Suprapubic skin (tissue), 4 donors: ENCODE results near the gene HNRNPLL. TPM values are rescaled to one million over a fixed set of nuclear protein-coding genes. Genes with fewer than 3 reads are reported as not detected.
"Not testable (repeated sequence)": the region's sequence is repeated elsewhere in the genome, so short reads cannot be mapped to it uniquely, and the experiment has no call there.

Experiments used
- DNase-seq, 2 donors: peaks; one replicate each; pipeline ENCODE4 v3.0.0-alpha.2; 2019; ENCODE audit warnings: low spot score in 2 of 2
- H3K27ac ChIP-seq: fragments of 200-600 bp; sonication (generic); one replicate; pipeline ENCODE4 v1.5.1; 2019
- H3K27me3 ChIP-seq: fragments of 200-600 bp; sonication (generic); one replicate; pipeline ENCODE4 v1.5.1; 2019
- H3K36me3 ChIP-seq: fragments of 200-600 bp; sonication (generic); one replicate; pipeline ENCODE4 v1.5.1; 2019
- H3K4me1 ChIP-seq: fragments of 200-600 bp; sonication (generic); one replicate; pipeline ENCODE4 v1.5.1; 2019
- H3K4me3 ChIP-seq: fragments of 200-600 bp; sonication (generic); one replicate; pipeline ENCODE4 v1.5.1; 2019; ENCODE audit warnings: mild to moderate bottlenecking
- H3K9me3 ChIP-seq: fragments of 200-600 bp; sonication (generic); one replicate; pipeline ENCODE4 v1.5.1; 2019
- CTCF ChIP-seq, 2 donors: fragments of 200-600 bp in 1 of 2; fragments of 450-650 bp in 1 of 2; sonication (generic) in 1 of 2; IDR thresholded peaks; one replicate each; pipeline ENCODE4 v1.5.1; 2016 to 2019; ENCODE audit warnings: antibody characterized with exemption in 2 of 2, mild to moderate bottlenecking in 1 of 2, moderate library complexity in 1 of 2
- EP300 ChIP-seq: sonication (generic); formaldehyde crosslinking; IDR thresholded peaks from one replicate; pipeline ENCODE4 v1.6.1; 2017; ENCODE audit warnings: antibody characterized with exemption
- POLR2A ChIP-seq, 2 donors: fragments of 450-650 bp; IDR thresholded peaks; one replicate each; pipeline ENCODE4 v1.6.1; 2017; ENCODE audit warnings: antibody characterized with exemption in 2 of 2, mild to moderate bottlenecking in 2 of 2, moderate library complexity in 2 of 2
- POLR2AphosphoS5 ChIP-seq, 3 donors: sonication (generic); formaldehyde crosslinking; IDR thresholded peaks; one replicate each; pipeline ENCODE4 v1.6.1; 2017; ENCODE audit warnings: antibody characterized with exemption in 3 of 3
- WGBS: methylation state at CpG from one replicate; pipeline ENCODE4 v1.1.5; 2018; 5-methylcytosine and 5-hydroxymethylcytosine counted together
- total RNA-seq, 4 donors: library from RNA; depleted of rRNA; stranded (reverse); fragments of >200 nt; gene quantifications; one replicate each; pipeline ENCODE4 v1.1.0, GENCODE V29; 2016

Gene HNRNPLL
- total RNA-seq = 10 to 100 TPM; 13.1 to 54.6 (median 23.4) TPM

GRCh38 chr2:38602732-38603401, at the start of gene HNRNPLL:
HNRNPLL (minus strand) TSS chr2:38602928; CDS start chr2:38602626, 302 bp downstream.
- H3K27me3 ChIP-seq = no peaks in the 10 kb centered on the region
- no peaks in the 10 kb centered on the region for H3K9me3 ChIP-seq
- DNase-seq = peak; percentile 98 to 100
- peak within 1 kb of the TSS; percentile 87 for H3K4me3 ChIP-seq
- H3K4me1 ChIP-seq = peaks cover 49% of the 10 kb centered on the region
- TF ChIP-seq CTCF (IDR thresholded peaks at IDR 0.05) = no peak
- TF ChIP-seq POLR2A (IDR thresholded peaks at IDR 0.05) = peak; percentile 22 to 91
- TF ChIP-seq POLR2AphosphoS5 (IDR thresholded peaks at IDR 0.05) = peak; percentile 42 to 95 (median 88)
- no peaks in the 10 kb centered on the region for H3K36me3 ChIP-seq
- peak within 1 kb of the TSS; percentile 94 for H3K27ac ChIP-seq
- WGBS = under 1% methylated on average over 47 of the region's 75 CpGs

GRCh38 chr2:38650717-38651116, 48.0 kb upstream of the HNRNPLL start:
- WGBS = no CpG with 5 or more reads among the region's 2 CpGs
- Histone ChIP-seq H3K27me3 (no peaks in the 10 kb centered on the region), H3K9me3 (no peaks in the 10 kb centered on the region), H3K27ac (no peak overlapping the region), H3K4me1 (peaks cover 4% of the 10 kb centered on the region), H3K4me3 (no peak overlapping the region), H3K36me3 (no peaks in the 10 kb centered on the region)
- no peak for DNase-seq
- no peak for TF ChIP-seq POLR2A (IDR thresholded peaks at IDR 0.05)
- TF ChIP-seq CTCF (IDR thresholded peaks at IDR 0.05) = no peak
- TF ChIP-seq POLR2AphosphoS5 (IDR thresholded peaks at IDR 0.05) = no peak
- no peak for TF ChIP-seq EP300

- Histone ChIP-seq H3K9me3 (no peaks in the 10 kb centered on the region), H3K36me3 (no peaks in the 10 kb centered on the region), H3K27me3 (no peaks in the 10 kb centered on the region), H3K4me3 (no peak overlapping the region), H3K4me1 (peaks cover 4% of the 10 kb centered on the region), H3K27ac (no peak overlapping the region)
- no peak for DNase-seq
- 87% methylated on average over 6 of the region's 6 CpGs for WGBS
- TF ChIP-seq EP300 = no peak
- no peak for TF ChIP-seq CTCF (IDR thresholded peaks at IDR 0.05)
- TF ChIP-seq POLR2AphosphoS5 (IDR thresholded peaks at IDR 0.05) = no peak
- TF ChIP-seq POLR2A (IDR thresholded peaks at IDR 0.05) = no peak
These were observed 47.3 kb upstream of the HNRNPLL start for GRCh38 chr2:38650012-38650411.

- Histone ChIP-seq H3K27me3 (no peaks in the 10 kb centered on the region), H3K4me3 (no peak overlapping the region), H3K4me1 (peaks cover under 1% of the 10 kb centered on the region), H3K9me3 (no peaks in the 10 kb centered on the region), H3K27ac (no peak overlapping the region), H3K36me3 (no peaks in the 10 kb centered on the region)
- no peak for TF ChIP-seq POLR2AphosphoS5 (IDR thresholded peaks at IDR 0.05)
- no peak for TF ChIP-seq EP300
- no peak for TF ChIP-seq CTCF (IDR thresholded peaks at IDR 0.05)
- TF ChIP-seq POLR2A (IDR thresholded peaks at IDR 0.05) = no peak
- 94% methylated on average over 12 of the region's 12 CpGs for WGBS
- no peak for DNase-seq
These were observed 46.5 kb upstream of the HNRNPLL start for GRCh38 chr2:38649176-38649728.

- DNase-seq = no peak
- Histone ChIP-seq H3K9me3 (no peaks in the 10 kb centered on the region), H3K4me3 (no peak overlapping the region), H3K27ac (no peak overlapping the region), H3K36me3 (no peaks in the 10 kb centered on the region), H3K4me1 (no peaks in the 10 kb centered on the region), H3K27me3 (no peaks in the 10 kb centered on the region)
- TF ChIP-seq EP300 (no peak), POLR2AphosphoS5 (IDR thresholded peaks at IDR 0.05) (no peak), CTCF (IDR thresholded peaks at IDR 0.05) (no peak), POLR2A (IDR thresholded peaks at IDR 0.05) (no peak)
- WGBS = 70% methylated on average over 7 of the region's 7 CpGs
These were observed 45.5 kb upstream of the HNRNPLL start for GRCh38 chr2:38648107-38648761.

- not testable (repeated sequence) for H3K9me3 ChIP-seq, DNase-seq, H3K27me3 ChIP-seq, H3K4me3 ChIP-seq, H3K27ac ChIP-seq, H3K4me1 ChIP-seq, H3K36me3 ChIP-seq
- WGBS = 91% methylated on average over 16 of the region's 16 CpGs
These were observed 41.2 kb upstream of the HNRNPLL start for GRCh38 chr2:38643683-38644511.
